WERI-Rb-1 (cell line): ENCODE measurements around the gene AHCY.
A peak's percentile ranks its signal among the peaks of the same experiment; 100 is the strongest.

Experiments
- DNase-seq: peaks from one replicate; pipeline ENCODE4 v3.0.0-alpha.2; 2020
- H3K27ac ChIP-seq: fragments of 250-450 bp; sonication (Bioruptor Pico); 2 replicates; pipeline ENCODE4 v1.5.1; 2020; ENCODE audit warnings: mild to moderate bottlenecking, moderate library complexity
- H3K27me3 ChIP-seq: fragments of 250-450 bp; sonication (Bioruptor Pico); 2 replicates; pipeline ENCODE4 v1.5.1; 2021; ENCODE audit warnings: mild to moderate bottlenecking, low read depth, moderate library complexity; ENCODE audit not compliant: insufficient read depth, severe bottlenecking
- H3K36me3 ChIP-seq: fragments of 250-450 bp; sonication (Bioruptor Pico); 2 replicates; pipeline ENCODE4 v1.5.1; 2020; ENCODE audit warnings: mild to moderate bottlenecking, moderate library complexity
- H3K4me3 ChIP-seq: 2 replicates; pipeline ENCODE4 v1.5.1; 2011; ENCODE audit warnings: low read depth, mild to moderate bottlenecking, control low read depth, low read length
- H3K9me3 ChIP-seq: fragments of 250-450 bp; sonication (Bioruptor Pico); 2 replicates; pipeline ENCODE4 v1.5.1; 2021; ENCODE audit warnings: mild to moderate bottlenecking, moderate library complexity; ENCODE audit not compliant: severe bottlenecking
- TF ChIP-seq, protein P1 (sequence below): IDR thresholded peaks from 2 replicates; pipeline ENCODE4 v1.5.1; 2011; ENCODE audit warnings: low read depth, mild to moderate bottlenecking, control low read depth, inconsistent platforms, low read length

Gene AHCY

DNA sequence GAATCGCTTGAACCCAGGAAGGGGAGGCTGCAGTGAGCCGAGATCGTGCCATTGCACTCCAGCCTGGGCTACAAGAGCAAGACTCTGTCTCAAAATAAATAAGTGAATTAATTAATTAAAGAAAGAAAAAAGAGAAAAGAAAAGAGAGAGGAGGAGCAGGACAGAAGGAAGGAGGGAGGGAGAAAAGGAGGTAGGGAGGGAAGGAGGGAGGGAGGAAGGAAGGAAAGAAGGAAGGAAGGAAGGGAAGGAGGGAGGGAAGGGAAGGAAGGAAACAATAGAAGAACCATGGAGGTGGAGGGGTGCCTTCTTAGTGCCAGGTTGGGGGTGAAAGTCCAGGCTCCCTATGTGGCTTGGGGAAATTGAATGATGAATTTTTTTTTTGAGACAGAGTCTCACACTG is 6.5 kb upstream of the AHCY start:
- TF ChIP-seq, protein P1, sequence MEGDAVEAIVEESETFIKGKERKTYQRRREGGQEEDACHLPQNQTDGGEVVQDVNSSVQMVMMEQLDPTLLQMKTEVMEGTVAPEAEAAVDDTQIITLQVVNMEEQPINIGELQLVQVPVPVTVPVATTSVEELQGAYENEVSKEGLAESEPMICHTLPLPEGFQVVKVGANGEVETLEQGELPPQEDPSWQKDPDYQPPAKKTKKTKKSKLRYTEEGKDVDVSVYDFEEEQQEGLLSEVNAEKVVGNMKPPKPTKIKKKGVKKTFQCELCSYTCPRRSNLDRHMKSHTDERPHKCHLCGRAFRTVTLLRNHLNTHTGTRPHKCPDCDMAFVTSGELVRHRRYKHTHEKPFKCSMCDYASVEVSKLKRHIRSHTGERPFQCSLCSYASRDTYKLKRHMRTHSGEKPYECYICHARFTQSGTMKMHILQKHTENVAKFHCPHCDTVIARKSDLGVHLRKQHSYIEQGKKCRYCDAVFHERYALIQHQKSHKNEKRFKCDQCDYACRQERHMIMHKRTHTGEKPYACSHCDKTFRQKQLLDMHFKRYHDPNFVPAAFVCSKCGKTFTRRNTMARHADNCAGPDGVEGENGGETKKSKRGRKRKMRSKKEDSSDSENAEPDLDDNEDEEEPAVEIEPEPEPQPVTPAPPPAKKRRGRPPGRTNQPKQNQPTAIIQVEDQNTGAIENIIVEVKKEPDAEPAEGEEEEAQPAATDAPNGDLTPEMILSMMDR = no peak
- H3K27ac ChIP-seq = no peak overlapping the region
- no peak for DNase-seq
- no peaks in the 10 kb centered on the region for H3K27me3 ChIP-seq
- H3K36me3 ChIP-seq = no peaks in the 10 kb centered on the region
- no peak overlapping the region for H3K4me3 ChIP-seq
- H3K9me3 ChIP-seq = no peaks in the 10 kb centered on the region

DNA sequence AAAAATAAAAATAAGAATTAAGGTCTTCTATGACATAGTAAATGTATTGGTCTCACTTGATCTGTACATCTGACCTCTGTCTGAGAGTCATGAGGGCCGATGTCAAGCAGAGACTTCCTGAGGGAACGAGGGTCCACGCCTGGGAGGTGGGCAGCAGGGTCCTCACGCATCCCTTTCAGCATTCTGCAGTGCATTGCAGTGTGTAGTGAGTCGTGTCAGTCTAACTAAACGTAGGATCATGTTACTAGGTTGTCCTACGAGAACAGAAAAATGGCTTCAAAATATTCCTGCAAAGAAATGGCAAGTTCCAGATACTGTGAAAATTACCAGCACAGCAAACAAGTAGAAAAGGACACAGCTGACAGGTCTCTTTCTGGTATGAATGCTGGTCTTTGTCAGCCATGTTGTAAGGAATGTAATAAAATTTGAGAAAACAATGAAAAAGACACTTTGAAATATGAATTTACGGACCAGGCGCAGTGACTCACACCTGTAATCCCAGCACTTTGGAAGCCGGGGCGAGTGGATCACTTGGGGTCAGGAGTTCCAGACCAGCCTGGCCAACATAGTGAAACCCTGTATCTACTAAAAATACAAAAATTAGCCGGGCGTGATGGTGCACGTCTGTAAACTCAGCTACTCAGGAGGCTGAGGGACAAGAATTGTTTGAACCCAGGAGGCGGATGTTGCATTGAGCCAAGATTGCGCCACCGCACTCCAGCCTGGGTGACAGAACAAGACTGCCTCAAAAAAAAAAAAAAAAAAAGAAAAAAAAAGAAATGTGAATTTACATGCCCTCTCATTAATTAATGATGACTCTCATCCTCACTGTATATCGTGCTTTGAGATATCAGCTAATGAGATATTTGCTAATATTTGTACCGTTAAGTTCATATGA is 2.4 kb upstream of the AHCY start:
- H3K36me3 ChIP-seq = peaks cover 2% of the 10 kb centered on the region; the same call in 1 of the 2 replicates
- no peak overlapping the region for H3K27ac ChIP-seq
- H3K9me3 ChIP-seq = no peaks in the 10 kb centered on the region
- DNase-seq = no peak
- TF ChIP-seq, protein P1 = no peak
- H3K4me3 ChIP-seq = no peak overlapping the region
- H3K27me3 ChIP-seq = no peaks in the 10 kb centered on the region

DNA sequence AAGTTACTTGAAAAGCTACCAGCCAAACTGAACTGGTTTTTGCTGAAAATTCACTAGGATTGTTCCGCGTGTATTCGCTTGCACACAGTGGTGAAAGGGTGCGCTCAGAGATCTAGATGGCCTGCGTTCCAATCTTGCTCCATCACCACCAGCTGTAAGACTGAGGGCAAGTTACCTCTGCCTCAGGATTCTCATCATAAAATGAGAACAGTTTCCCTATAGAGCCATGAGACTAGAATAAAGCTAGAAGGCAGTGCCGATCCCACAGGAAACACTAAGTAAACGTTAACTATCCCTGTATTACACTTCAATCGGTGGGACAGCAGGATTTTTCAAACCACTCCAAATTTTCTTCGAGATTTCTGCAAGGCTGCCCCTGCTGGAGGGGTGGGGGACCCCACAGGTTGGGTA is 838 bp downstream of the AHCY start:
- Histone ChIP-seq H3K4me3 (peak overlapping the region; percentile 75), H3K27me3 (no peaks in the 10 kb centered on the region), H3K36me3 (peaks cover 23% of the 10 kb centered on the region), H3K9me3 (no peaks in the 10 kb centered on the region), H3K27ac (peak overlapping the region; percentile 96)
- no peak for DNase-seq
- TF ChIP-seq, protein P1 = no peak

DNA sequence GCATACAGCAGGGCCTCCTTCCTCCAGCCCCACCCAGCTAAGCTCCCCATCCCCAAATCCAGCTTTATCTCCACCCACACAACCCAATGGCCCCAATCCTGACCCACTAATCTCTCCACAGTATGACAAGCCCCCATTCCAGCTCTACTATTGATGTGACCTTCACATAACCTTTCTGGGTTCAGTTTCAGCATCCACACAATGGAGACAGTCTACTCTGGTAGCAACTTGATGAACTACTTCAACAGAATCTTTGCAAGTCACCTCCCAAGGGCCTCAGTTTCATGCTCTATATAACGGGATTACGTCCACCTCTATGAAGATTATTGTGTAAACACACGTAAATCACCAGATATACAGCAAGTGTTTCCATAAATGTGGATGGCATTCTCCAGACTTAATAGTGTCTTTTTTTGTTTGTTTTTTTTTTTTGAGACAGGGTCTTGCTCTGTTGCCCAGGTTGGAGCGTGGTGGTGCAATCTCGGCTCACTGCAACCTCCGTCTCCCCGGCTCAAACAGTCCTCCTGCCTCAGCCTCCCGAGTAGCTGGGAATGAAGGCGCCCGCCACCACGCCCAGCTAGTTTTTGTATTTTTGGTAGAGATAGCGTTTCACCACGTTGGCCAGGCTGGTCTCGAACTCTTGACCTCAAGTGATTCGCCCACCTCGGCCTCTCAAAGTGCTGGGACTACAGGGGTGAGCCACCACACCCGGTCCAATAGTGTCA is 1.4 kb downstream of the AHCY start:
- Histone ChIP-seq H3K36me3 (peaks cover 27% of the 10 kb centered on the region), H3K4me3 (peak overlapping the region; percentile 75), H3K9me3 (no peaks in the 10 kb centered on the region), H3K27me3 (no peaks in the 10 kb centered on the region), H3K27ac (peak overlapping the region; percentile 96)
- TF ChIP-seq, protein P1 = no peak
- DNase-seq = peak; percentile 73

DNA sequence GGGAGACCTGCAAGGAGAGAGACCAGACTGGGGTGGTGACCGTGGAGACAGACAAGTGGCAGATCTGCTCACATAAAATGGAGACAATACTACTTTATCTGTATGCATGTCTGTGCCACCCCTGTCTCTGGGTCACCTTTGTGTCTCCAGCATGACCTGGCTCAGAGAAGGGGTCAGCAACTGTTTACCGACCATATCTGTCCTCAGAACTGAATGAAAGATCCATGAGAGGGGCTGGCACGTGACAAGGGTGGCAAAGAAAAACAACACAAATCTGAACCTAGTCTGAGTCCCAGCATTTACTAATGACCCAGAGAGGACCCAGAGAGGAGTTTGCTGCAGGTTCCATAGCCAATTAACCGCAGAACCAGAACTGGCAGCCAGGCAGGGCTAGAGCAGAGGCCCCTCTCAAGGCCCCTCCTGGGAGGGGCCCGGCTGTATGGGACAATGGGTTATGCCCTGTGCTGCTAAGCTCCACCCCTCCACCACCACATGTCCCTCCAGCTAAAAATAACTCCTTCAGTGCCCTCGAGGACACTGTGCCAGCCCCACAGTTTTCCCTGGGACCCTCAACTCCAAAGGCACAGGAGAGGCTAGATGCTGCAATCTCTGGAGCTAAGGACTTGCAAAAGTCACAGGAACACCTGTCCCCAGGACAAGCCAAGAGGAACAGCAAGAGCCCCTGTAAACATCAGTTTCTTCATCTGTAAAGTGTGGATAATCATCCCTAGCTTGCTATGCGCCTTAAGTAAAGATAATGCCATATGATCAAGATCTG is 2.2 kb downstream of the AHCY start:
- Histone ChIP-seq H3K27ac (peak overlapping the region; percentile 64), H3K36me3 (peaks cover 32% of the 10 kb centered on the region), H3K27me3 (no peaks in the 10 kb centered on the region), H3K9me3 (no peaks in the 10 kb centered on the region), H3K4me3 (peak overlapping the region; percentile 9)
- TF ChIP-seq, protein P1 = no peak
- peak; percentile 55 for DNase-seq
